IPS DF 6.9 (cell line): ENCODE data around the gene INTS2.
"Not testable (repeated sequence)": the region's sequence is repeated elsewhere in the genome, so short reads cannot be mapped to it uniquely, and the experiment has no call there.

Experiments used
- DNase-seq: peaks from one replicate; pipeline ENCODE4 v3.0.0-alpha.2; 2013; ENCODE audit warnings: low read depth, low spot score
- H3K27ac ChIP-seq: one replicate; pipeline ENCODE4 v1.5.1; 2013; ENCODE audit warnings: low read length, control low read depth
- H3K27me3 ChIP-seq: 2 replicates; pipeline ENCODE4 v1.6.1; 2013; ENCODE audit warnings: mild to moderate bottlenecking, low read length; ENCODE audit not compliant: control insufficient read depth, insufficient read depth
- H3K36me3 ChIP-seq: 2 replicates; pipeline ENCODE4 v1.6.1; 2013; ENCODE audit warnings: low read length; ENCODE audit not compliant: control insufficient read depth, insufficient read depth
- H3K4me1 ChIP-seq: 2 replicates; pipeline ENCODE4 v1.6.1; 2013; ENCODE audit warnings: low read length; ENCODE audit not compliant: control insufficient read depth, insufficient read depth
- H3K4me3 ChIP-seq: 2 replicates; pipeline ENCODE4 v1.5.1; 2013; ENCODE audit warnings: mild to moderate bottlenecking, low read length
- H3K9me3 ChIP-seq: 2 replicates; pipeline ENCODE4 v1.6.1; 2013; ENCODE audit warnings: low read length, inconsistent platforms; ENCODE audit not compliant: control insufficient read depth, insufficient read depth
- WGBS: extraction: QIAGEN DNeasy Blood & Tissue Kit; methylation state at CpG from one replicate; pipeline ENCODE4 v1.1.7; 2013; ENCODE audit warnings: mixed read lengths, missing lambda C conversion rate; ENCODE audit not compliant: insufficient read length, insufficient coverage; 5-methylcytosine and 5-hydroxymethylcytosine counted together

INTS2 gene

DNA sequence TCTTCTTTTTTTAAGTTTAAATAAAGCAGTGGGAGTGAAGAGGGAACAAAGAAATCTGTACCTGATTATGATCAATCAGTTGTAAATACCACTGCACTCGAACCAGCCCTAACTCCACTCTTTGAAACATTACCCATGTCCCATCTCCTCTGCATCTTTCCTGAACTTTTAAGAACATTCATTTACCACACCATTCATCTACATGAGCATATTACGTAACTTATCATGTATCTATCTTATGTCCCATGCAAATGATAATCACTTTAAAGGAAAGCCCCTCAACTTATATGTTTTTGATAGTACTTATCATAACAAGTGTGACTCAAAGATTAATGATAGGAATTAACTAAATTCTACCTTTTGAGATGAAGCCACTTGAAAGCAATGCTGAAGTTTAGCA lies 53.7 kb downstream of the INTS2 start:
- no peak overlapping the region for H3K4me3 ChIP-seq
- H3K9me3 ChIP-seq: no peaks in the 10 kb centered on the region
- DNase-seq: no peak
- H3K36me3 ChIP-seq: no peaks in the 10 kb centered on the region
- H3K27ac ChIP-seq: no peak overlapping the region
- H3K27me3 ChIP-seq: no peaks in the 10 kb centered on the region
- H3K4me1 ChIP-seq: no peaks in the 10 kb centered on the region
- WGBS: no CpG with 5 or more reads among the region's 2 CpGs

DNA sequence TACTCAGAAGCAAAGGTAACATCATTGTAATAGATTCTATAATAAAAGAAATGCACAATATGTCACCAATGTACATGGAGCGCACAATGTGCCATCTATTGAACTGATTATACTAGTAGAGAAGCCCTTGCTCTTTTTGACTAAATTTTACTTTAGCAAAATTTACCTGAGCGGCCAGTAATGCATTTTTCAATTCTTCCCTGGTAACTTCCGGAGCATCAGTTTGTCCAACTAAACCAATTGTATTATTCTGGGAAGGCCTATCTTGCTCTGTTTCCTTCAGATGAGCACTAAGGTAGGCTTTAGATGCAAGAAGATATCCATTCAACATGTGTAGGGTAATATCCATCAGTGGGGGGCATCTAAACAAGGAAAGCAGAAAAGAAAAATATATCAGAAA lies 55.7 kb downstream of the INTS2 start:
- no peak for DNase-seq

DNA sequence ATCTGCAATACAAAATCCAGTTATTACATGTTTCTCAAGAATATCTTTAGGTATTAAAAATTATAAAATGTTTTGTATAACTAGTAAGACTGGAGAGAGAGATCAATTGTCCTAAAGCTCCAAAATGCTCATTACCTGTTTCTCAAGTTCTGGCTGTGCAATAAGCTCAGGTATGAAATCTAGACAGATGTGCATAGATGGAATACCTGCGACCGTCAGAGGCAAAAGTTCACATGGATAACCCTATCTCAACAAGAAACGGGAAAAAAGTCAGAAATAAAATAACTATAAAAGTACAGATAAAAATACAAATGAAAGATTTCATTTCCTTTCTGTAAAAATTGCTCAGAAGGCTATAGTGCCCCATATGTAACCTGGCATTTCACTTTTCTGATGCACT lies 58.6 kb downstream of the INTS2 start:
- no peak for DNase-seq
- no peaks in the 10 kb centered on the region for H3K27me3 ChIP-seq
- no peak overlapping the region for H3K4me3 ChIP-seq
- WGBS: no CpG with 5 or more reads among the region's 3 CpGs
- no peaks in the 10 kb centered on the region for H3K4me1 ChIP-seq
- H3K9me3 ChIP-seq: no peaks in the 10 kb centered on the region
- no peaks in the 10 kb centered on the region for H3K36me3 ChIP-seq
- H3K27ac ChIP-seq: no peak overlapping the region

More for the DNA sequence above, 55.7 kb downstream of the INTS2 start:
- Histone ChIP-seq H3K4me1 (no peaks in the 10 kb centered on the region), H3K27ac (no peak overlapping the region), H3K9me3 (no peaks in the 10 kb centered on the region), H3K27me3 (no peaks in the 10 kb centered on the region), H3K4me3 (no peak overlapping the region), H3K36me3 (no peaks in the 10 kb centered on the region)
- no CpG with 5 or more reads among the region's 3 CpGs for WGBS

DNA sequence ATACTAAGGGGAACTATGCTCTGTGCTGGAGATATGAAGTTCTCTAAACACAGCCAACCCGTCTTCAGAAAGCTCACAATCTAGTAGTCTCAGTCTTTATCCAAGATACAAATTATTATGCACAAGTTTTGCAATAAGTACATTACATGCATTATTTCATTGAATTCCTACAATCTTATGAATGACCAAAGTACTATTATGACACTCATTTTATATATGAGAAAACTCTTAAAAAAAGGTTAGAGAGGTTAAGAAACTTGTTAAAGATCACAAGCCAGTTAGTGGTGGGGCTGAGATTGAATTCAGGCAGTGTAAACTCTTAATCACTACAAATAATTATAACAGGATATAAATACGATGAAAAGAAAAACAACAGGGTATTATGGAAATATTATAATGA lies 59.7 kb downstream of the INTS2 start:
- Histone ChIP-seq H3K36me3 (no peaks in the 10 kb centered on the region), H3K27me3 (no peaks in the 10 kb centered on the region), H3K9me3 (no peaks in the 10 kb centered on the region), H3K27ac (no peak overlapping the region), H3K4me1 (no peaks in the 10 kb centered on the region), H3K4me3 (no peak overlapping the region)
- WGBS: no CpG with 5 or more reads among the region's 2 CpGs
- no peak for DNase-seq

DNA sequence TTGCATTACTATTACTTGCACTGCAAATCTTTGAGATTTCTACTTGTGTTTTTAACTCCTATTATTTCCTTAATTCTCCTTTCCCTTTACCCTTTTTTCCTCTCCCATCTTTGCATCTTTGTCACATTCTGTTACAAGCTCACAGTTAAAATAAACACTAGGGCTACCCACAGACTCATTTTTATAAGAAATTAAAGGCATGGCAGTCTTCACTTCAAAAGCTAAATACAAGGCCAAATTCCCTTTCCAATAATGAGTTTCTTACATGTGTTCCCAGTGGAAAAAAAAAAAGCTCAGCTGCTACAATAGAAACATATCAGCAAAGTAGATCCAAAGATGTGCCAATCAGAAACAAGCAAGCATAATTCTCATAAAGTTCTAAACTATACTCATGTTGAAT lies 60.7 kb downstream of the INTS2 start:
- no peak overlapping the region for H3K27ac ChIP-seq
- no peaks in the 10 kb centered on the region for H3K36me3 ChIP-seq
- H3K4me3 ChIP-seq: no peak overlapping the region
- H3K4me1 ChIP-seq: no peaks in the 10 kb centered on the region
- no peak for DNase-seq
- H3K9me3 ChIP-seq: no peaks in the 10 kb centered on the region
- H3K27me3 ChIP-seq: no peaks in the 10 kb centered on the region

DNA sequence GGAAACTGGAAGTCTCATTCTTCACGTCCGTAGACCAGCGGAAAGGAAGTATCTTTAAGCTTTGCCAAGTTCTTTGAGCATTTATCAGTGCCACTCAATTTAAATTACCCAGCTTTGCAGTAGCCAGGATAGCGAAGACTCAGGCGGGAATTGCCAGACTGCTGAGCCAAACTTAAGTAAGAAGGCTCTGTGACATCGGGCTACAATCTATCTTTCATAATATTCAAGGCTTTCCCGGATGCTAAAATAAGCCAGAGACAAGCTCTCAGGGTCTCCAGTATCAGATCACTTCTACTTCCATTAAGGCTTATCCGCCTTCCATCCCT lies 64.0 kb downstream of the INTS2 start:
- no peak overlapping the region for H3K27ac ChIP-seq
- no CpG with 5 or more reads among the region's 8 CpGs for WGBS

DNA sequence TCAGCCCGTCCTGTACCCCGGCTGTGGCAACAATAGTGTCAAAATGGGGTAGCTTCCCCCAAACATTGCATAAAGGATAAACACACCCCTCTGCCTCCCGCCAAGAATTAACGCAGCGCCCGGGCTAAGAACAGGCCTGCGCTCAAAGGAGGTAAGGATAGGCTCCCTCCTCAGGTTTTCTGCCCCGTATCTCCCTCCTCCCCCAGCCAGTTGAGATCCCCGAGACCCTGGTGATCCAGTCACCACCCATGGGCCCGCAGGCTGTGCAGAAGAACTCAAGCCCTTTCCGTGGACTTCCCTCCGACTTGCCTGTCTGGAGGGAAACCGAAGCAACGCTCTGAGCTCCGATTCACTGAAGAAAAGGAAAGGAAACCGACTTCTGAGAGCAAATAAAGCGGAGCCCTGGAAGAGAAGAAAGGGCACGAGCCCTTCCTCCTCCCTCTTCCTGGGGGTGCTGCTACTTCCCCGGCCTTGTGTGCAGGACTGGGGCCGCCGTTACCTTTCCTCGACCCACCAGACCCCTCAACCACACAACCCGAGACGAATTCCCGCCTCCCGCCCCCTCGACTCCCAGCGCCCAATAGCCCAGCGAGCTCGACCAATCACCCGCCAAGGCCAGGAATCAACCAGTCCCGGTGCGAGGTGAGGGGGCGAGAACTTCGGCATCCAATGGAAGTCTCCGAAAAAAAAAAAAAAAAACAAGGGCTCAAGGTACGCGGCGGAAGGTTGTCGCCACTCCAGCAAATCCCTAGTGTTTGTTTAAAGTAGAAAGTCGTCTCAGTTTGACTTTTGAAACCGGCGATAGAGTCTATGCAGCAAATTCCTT lies 64.6 kb downstream of the INTS2 start, which contains the start of gene BRIP1:
Gene BRIP1 (minus strand): TSS at position 554 of the 826 bp plus-strand sequence. CDS start 1,989 bp downstream, outside the sequence.
- peak; percentile 90 for DNase-seq
- Histone ChIP-seq H3K4me3 (peak within 1 kb of the TSS; percentile 60), H3K9me3 (no peaks in the 10 kb centered on the region), H3K27me3 (no peaks in the 10 kb centered on the region), H3K27ac (no peak within 1 kb of the TSS), H3K36me3 (no peaks in the 10 kb centered on the region; the same call in 1 of the 2 replicates), H3K4me1 (no peaks in the 10 kb centered on the region)
- no CpG with 5 or more reads among the region's 43 CpGs for WGBS

More for the DNA sequence above, 64.0 kb downstream of the INTS2 start:
- H3K9me3 ChIP-seq: no peaks in the 10 kb centered on the region
- H3K4me3 ChIP-seq: peak overlapping the region; percentile 45; the same call in 1 of the 2 replicates
- H3K27me3 ChIP-seq: no peaks in the 10 kb centered on the region
- DNase-seq: no peak
- H3K4me1 ChIP-seq: no peaks in the 10 kb centered on the region
- H3K36me3 ChIP-seq: no peaks in the 10 kb centered on the region; the same call in 1 of the 2 replicates

DNA sequence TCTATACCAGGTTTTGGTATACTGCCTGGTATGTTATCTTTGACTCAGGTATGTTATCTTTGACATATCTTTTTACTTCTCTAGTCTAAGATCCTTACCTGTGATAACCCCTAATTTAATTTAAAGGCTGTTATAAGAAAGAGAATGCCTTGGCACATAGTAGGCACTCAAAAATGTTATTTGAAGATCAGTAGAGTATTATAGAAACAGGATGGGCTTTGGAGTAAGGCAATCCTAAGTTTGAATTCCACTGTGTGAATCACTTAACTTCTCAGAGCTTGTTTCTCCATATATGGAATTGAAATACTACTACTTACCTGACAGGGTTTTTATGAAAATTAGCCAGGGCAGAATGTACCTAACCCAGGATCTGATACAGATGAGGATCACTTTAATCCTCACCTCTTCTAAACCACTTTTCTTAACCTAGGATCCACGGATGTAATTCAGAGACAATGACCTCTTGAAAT lies 65.6 kb downstream of the INTS2 start:
- H3K4me1 ChIP-seq: no peaks in the 10 kb centered on the region
- WGBS: no CpG with 5 or more reads among the region's 1 CpG
- DNase-seq: no peak
- no peaks in the 10 kb centered on the region for H3K27me3 ChIP-seq
- H3K36me3 ChIP-seq: no peaks in the 10 kb centered on the region; the same call in 1 of the 2 replicates
- H3K9me3 ChIP-seq: no peaks in the 10 kb centered on the region
- H3K4me3 ChIP-seq: peak overlapping the region; percentile 60; the same call in 1 of the 2 replicates
- no peak overlapping the region for H3K27ac ChIP-seq

DNA sequence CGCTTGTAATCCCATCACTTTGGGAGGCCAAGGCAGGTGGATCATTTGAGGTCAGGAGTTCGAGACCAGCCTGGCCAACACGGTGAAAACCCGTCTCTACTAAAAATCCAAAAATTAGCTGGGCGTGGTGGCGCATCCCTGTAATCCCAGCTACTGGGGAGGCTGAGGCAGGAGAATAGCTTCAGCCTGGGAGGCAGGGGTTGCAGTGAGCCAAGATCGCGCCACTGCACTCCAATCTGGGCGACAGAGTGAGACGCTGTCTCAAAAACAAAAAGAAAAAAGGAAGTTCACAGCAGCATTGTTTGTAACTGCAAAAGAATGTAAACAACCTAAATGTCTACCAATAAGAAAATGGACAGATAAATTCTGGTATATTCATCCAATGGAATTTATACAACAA lies 67.4 kb downstream of the INTS2 start:
- not testable (repeated sequence) for H3K27me3 ChIP-seq, H3K9me3 ChIP-seq, H3K4me1 ChIP-seq, DNase-seq, H3K36me3 ChIP-seq, H3K4me3 ChIP-seq, H3K27ac ChIP-seq
- whole genome bisulfite sequencing: no CpG with 5 or more reads among the region's 10 CpGs

DNA sequence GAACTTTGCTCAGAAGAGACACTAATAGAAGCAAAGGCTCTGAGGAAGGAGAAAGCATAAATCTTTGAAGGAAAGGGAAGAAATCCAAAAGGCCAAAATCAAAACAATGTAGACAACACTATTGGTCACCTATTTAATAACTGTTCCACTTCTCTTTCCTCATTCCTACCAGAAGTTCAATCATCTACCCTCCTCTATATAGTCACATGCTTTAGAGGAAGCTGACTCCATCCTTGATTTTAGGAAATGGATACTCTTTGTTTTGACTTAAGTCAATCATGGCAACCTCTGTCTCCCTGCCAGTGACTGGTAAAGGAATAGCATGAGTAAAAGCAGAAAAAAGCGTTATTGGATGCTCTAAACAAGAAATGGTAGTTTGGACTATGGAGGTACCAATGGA lies 71.7 kb downstream of the INTS2 start:
- Histone ChIP-seq H3K9me3 (no peaks in the 10 kb centered on the region), H3K4me1 (no peaks in the 10 kb centered on the region), H3K4me3 (no peak overlapping the region), H3K27me3 (no peaks in the 10 kb centered on the region), H3K27ac (no peak overlapping the region), H3K36me3 (peaks cover 2% of the 10 kb centered on the region; the same call in 1 of the 2 replicates)
- no peak for DNase-seq
- WGBS: no CpG with 5 or more reads among the region's 1 CpG

DNA sequence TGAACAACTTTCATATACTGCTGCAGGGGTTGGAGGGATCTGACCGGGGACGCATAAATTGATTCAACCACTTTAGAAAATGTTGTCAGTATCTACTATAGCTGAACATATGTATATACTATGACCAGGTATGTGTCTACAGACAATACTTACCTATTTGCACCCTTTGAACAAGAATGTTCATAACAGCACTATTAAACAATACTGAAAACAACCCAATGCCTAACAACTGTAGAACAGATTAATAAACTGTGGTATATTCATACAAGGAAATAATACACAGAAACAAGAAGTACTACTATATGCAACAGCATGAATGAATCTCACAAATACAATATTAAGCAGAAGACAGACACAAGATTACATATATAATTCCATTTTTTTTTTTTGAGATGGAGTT lies 74.9 kb downstream of the INTS2 start:
- WGBS: no CpG with 5 or more reads among the region's 2 CpGs
- Histone ChIP-seq H3K27me3 (no peaks in the 10 kb centered on the region), H3K4me1 (no peaks in the 10 kb centered on the region), H3K4me3 (no peak overlapping the region), H3K27ac (no peak overlapping the region), H3K9me3 (no peaks in the 10 kb centered on the region), H3K36me3 (peaks cover 2% of the 10 kb centered on the region; the same call in 1 of the 2 replicates)
- DNase-seq: no peak
